ENCODE measurements around the gene CYRIA. TPM values are rescaled to one million over a fixed set of nuclear protein-coding genes. Genes with fewer than 3 reads are reported as not detected.

CYRIA gene
- total and polyA plus RNA-seq, 2 experiments from 2014 or later, result 1.4 to 1.5 TPM

- H3K4me1 ChIP-seq (ENCODE audit: insufficient read depth), result no peaks in the 10 kb centered on the region
These were observed 37.3 kb downstream of the CYRIA start for GRCh38 chr2:16628314-16628713.

GRCh38 chr2:16626997-16627605 is 38.5 kb downstream of the CYRIA start:
- Histone ChIP-seq H3K36me3 (replicated peaks; ENCODE audit: insufficient read depth, low read depth) (no peaks in the 10 kb centered on the region), H4K20me1 (ENCODE audit: insufficient read depth, poor library complexity, severe bottlenecking) (no peaks in the 10 kb centered on the region), H3K27ac (no peak overlapping the region), H3K4me3 (no peak overlapping the region), H3K9me2 (replicated peaks; ENCODE audit: insufficient read depth) (no peaks in the 10 kb centered on the region), H3K27me3 (no peaks in the 10 kb centered on the region), H3K9me3 (ENCODE audit: low read depth) (no peaks in the 10 kb centered on the region), H3K4me2 (no peak overlapping the region), H3K4me1 (ENCODE audit: insufficient read depth) (no peaks in the 10 kb centered on the region), H3K79me2 (no peaks in the 10 kb centered on the region), H2AFZ (no peak overlapping the region)
- 94% methylated on average over 6 of the region's 6 CpGs for WGBS (ENCODE audit: low lambda C conversion rate, missing lambda C conversion rate)
- TF ChIP-seq CTCF (IDR thresholded peaks at IDR 0.05; ENCODE audit: poor library complexity), result no peak
- TF ChIP-seq EZH2phosphoT487 (IDR thresholded peaks at IDR 0.05; ENCODE audit: low read depth, severe bottlenecking, unreplicated experiment), result no peak
- no peak for DNase-seq (ENCODE audit: low spot score)

More at GRCh38 chr2:16628314-16628713, 37.3 kb downstream of the CYRIA start:
- Histone ChIP-seq H3K79me2 (no peaks in the 10 kb centered on the region), H3K27me3 (no peaks in the 10 kb centered on the region), H3K27ac (no peak overlapping the region), H3K36me3 (replicated peaks; ENCODE audit: insufficient read depth, low read depth) (no peaks in the 10 kb centered on the region), H3K4me2 (no peak overlapping the region), H4K20me1 (ENCODE audit: insufficient read depth, poor library complexity, severe bottlenecking) (no peaks in the 10 kb centered on the region), H2AFZ (no peak overlapping the region), H3K9me3 (ENCODE audit: low read depth) (no peaks in the 10 kb centered on the region), H3K9me2 (replicated peaks; ENCODE audit: insufficient read depth) (no peaks in the 10 kb centered on the region), H3K4me3 (no peak overlapping the region)
- DNase-seq (ENCODE audit: low spot score), result no peak
- 82% methylated on average over 6 of the region's 6 CpGs for WGBS (ENCODE audit: low lambda C conversion rate, missing lambda C conversion rate)
- no peak for TF ChIP-seq EZH2phosphoT487 (IDR thresholded peaks at IDR 0.05; ENCODE audit: low read depth, severe bottlenecking, unreplicated experiment)

GRCh38 chr2:16626497-16626896 is 39.1 kb downstream of the CYRIA start:
- Histone ChIP-seq H3K4me2 (no peak overlapping the region), H3K27ac (no peak overlapping the region), H3K9me2 (replicated peaks; ENCODE audit: insufficient read depth) (no peaks in the 10 kb centered on the region), H3K27me3 (no peaks in the 10 kb centered on the region), H4K20me1 (ENCODE audit: insufficient read depth, poor library complexity, severe bottlenecking) (no peaks in the 10 kb centered on the region), H3K9me3 (ENCODE audit: low read depth) (no peaks in the 10 kb centered on the region), H2AFZ (no peak overlapping the region), H3K36me3 (replicated peaks; ENCODE audit: insufficient read depth, low read depth) (no peaks in the 10 kb centered on the region), H3K4me3 (no peak overlapping the region), H3K79me2 (no peaks in the 10 kb centered on the region), H3K4me1 (ENCODE audit: insufficient read depth) (no peaks in the 10 kb centered on the region)
- DNase-seq (ENCODE audit: low spot score), result peak; percentile 18
- WGBS (ENCODE audit: low lambda C conversion rate, missing lambda C conversion rate), result 85% methylated on average over 3 of the region's 3 CpGs
- TF ChIP-seq EZH2phosphoT487 (IDR thresholded peaks at IDR 0.05; ENCODE audit: low read depth, severe bottlenecking, unreplicated experiment) (no peak), EZH2 (IDR thresholded peaks at IDR 0.05; ENCODE audit: borderline replicate concordance) (no peak), CTCF (IDR thresholded peaks at IDR 0.05; ENCODE audit: poor library complexity) (no peak)

GRCh38 chr2:16625759-16626158 is 39.9 kb downstream of the CYRIA start:
- H3K36me3 ChIP-seq (replicated peaks; ENCODE audit: insufficient read depth, low read depth), result no peaks in the 10 kb centered on the region
- no peak overlapping the region for H2AFZ ChIP-seq
- no peaks in the 10 kb centered on the region for H3K27me3 ChIP-seq
- H3K4me1 ChIP-seq (ENCODE audit: insufficient read depth), result no peaks in the 10 kb centered on the region
- no peak overlapping the region for H3K27ac ChIP-seq
- 98% methylated on average over 2 of the region's 2 CpGs for WGBS (ENCODE audit: low lambda C conversion rate, missing lambda C conversion rate)
- H4K20me1 ChIP-seq (ENCODE audit: insufficient read depth, poor library complexity, severe bottlenecking), result no peaks in the 10 kb centered on the region
- no peak for DNase-seq (ENCODE audit: low spot score)
- no peak overlapping the region for H3K4me3 ChIP-seq
- H3K79me2 ChIP-seq, result no peaks in the 10 kb centered on the region
- H3K9me3 ChIP-seq (ENCODE audit: low read depth), result no peaks in the 10 kb centered on the region
- H3K4me2 ChIP-seq, result no peak overlapping the region
- no peaks in the 10 kb centered on the region for H3K9me2 ChIP-seq (replicated peaks; ENCODE audit: insufficient read depth)
- no peak for TF ChIP-seq EZH2phosphoT487 (IDR thresholded peaks at IDR 0.05; ENCODE audit: low read depth, severe bottlenecking, unreplicated experiment)
- no peak for TF ChIP-seq CTCF (IDR thresholded peaks at IDR 0.05; ENCODE audit: poor library complexity)
- no peak for TF ChIP-seq EZH2 (IDR thresholded peaks at IDR 0.05; ENCODE audit: borderline replicate concordance)
